ENCODE measurements around the gene PTPRB.
"Not testable (repeated sequence)": the region's sequence is repeated elsewhere in the genome, so short reads cannot be mapped to it uniquely, and the experiment has no call there.

DNA sequence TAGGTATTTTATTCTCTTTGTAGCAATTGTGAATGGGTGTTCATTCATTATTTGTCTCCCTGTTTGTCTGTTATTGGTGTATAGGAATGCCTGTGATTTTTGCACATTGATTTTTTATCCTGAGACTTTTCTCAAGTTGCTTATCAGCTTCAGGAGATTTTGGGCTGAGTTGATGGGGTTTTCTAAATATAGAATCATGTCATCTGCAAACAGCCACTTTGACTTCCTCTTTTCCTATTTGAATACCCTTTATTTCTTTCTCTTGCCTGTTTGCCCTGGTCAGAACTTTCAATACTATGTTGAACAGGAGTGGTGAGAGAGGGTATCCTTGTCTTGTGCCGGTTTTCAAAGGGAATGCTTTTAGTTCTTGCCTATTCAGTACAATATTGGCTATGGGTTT lies 144.3 kb downstream of the PTPRB start:
- TF ChIP-seq, protein P1, sequence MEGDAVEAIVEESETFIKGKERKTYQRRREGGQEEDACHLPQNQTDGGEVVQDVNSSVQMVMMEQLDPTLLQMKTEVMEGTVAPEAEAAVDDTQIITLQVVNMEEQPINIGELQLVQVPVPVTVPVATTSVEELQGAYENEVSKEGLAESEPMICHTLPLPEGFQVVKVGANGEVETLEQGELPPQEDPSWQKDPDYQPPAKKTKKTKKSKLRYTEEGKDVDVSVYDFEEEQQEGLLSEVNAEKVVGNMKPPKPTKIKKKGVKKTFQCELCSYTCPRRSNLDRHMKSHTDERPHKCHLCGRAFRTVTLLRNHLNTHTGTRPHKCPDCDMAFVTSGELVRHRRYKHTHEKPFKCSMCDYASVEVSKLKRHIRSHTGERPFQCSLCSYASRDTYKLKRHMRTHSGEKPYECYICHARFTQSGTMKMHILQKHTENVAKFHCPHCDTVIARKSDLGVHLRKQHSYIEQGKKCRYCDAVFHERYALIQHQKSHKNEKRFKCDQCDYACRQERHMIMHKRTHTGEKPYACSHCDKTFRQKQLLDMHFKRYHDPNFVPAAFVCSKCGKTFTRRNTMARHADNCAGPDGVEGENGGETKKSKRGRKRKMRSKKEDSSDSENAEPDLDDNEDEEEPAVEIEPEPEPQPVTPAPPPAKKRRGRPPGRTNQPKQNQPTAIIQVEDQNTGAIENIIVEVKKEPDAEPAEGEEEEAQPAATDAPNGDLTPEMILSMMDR (IDR thresholded peaks at IDR 0.05; ENCODE audit: low read depth, low read length) = not testable (repeated sequence)
- not testable (repeated sequence) for TF ChIP-seq POLR2A (IDR thresholded peaks at IDR 0.05; ENCODE audit: extremely low read depth, insufficient read length); MYC (IDR thresholded peaks at IDR 0.05; ENCODE audit: low read depth, low read length)
